HCT116 (cell line): ENCODE data around the gene KLRD1. TPM values are rescaled to one million over a fixed set of nuclear protein-coding genes. Genes with fewer than 3 reads are reported as not detected.

Experiments used
- ATAC-seq: fragments of 200-7000 bp; cut with Tn5 transposase; 2 replicates; pipeline ENCODE4 v1.9.1; 2020; ENCODE audit warnings: mild to moderate bottlenecking, moderate library complexity
- BruUV-seq: library from RNA; stranded (reverse); fragments of 400-500 nt; replicated peaks from 2 replicates; lab custom pipeline; 2021; lab: Mats Ljungman, UMichigan
- CTCF ChIA-PET: fragments of 300-600 bp; sonication (Branson Sonifier 250); formaldehyde crosslinking; loops from one replicate; lab custom pipeline; 2021; ENCODE audit warnings: antibody characterized with exemption; lab: Charles Lee
- POLR2A ChIA-PET: fragments of 300-600, 350-600 bp; sonication (Branson Sonifier 250); formaldehyde crosslinking; loops from one replicate; lab custom pipeline; 2021; ENCODE audit warnings: antibody characterized with exemption; lab: Charles Lee
- RAD21 ChIA-PET, 2 experiments: fragments of 300-600 bp; sonication (Branson Sonifier 250); formaldehyde crosslinking; loops; one replicate each; lab custom pipeline; 2023; ENCODE audit warnings: low total read pairs in 2 of 2; ENCODE audit not compliant: uncharacterized antibody in 2 of 2, unreplicated experiment in 2 of 2, low non-redundant PET in 1 of 2; lab: Charles Lee
- DNase-seq: peaks from one replicate; pipeline ENCODE4 v3.0.0-alpha.2; 2010; ENCODE audit warnings: low read depth, low spot score
- H2AFZ ChIP-seq: fragments of 200-600 bp; shearing (Covaris generic), sonication (generic); 2 replicates; pipeline ENCODE4 v1.6.1; 2017; ENCODE audit warnings: low read depth, mixed run types, mixed read lengths, antibody characterized with exemption, low read length; ENCODE audit not compliant: poor library complexity, severe bottlenecking
- H3K27ac ChIP-seq: 2 replicates; pipeline ENCODE4 v1.5.1; 2012; ENCODE audit warnings: low read depth, low read length
- H3K27me3 ChIP-seq: fragments of 200-600 bp; sonication (generic); 2 replicates; pipeline ENCODE4 v1.6.1; 2016; ENCODE audit warnings: mixed run types, low read length, mixed read lengths; ENCODE audit not compliant: insufficient read depth
- H3K36me3 ChIP-seq, 2 experiments: fragments of 200-500 bp in 1 of 2; fragments of 200-600 bp in 1 of 2; sonication (Bioruptor generic) in 1 of 2; sonication (generic) in 1 of 2; 2 replicates each; pipeline versions ENCODE4 v1.5.1 to v1.6.1; 2014 to 2016; ENCODE audit warnings: low read length in 2 of 2, inconsistent platforms in 1 of 2, mixed read lengths in 1 of 2, mixed run types in 1 of 2; ENCODE audit not compliant: insufficient read depth in 2 of 2, control insufficient read depth in 1 of 2
- H3K4me1 ChIP-seq, 2 experiments: fragments of 200-600 bp in 1 of 2; sonication (generic) in 1 of 2; 2 replicates each; pipeline versions ENCODE4 v1.5.1 to v1.6.1; 2012 to 2017; ENCODE audit warnings: low read length in 2 of 2, inconsistent platforms in 1 of 2, mild to moderate bottlenecking in 1 of 2, mixed read lengths in 1 of 2, mixed run types in 1 of 2, moderate library complexity in 1 of 2; ENCODE audit not compliant: insufficient read depth in 2 of 2, control insufficient read depth in 1 of 2
- H3K4me2 ChIP-seq: fragments of 200-600 bp; sonication (generic); 2 replicates; pipeline ENCODE4 v1.6.1; 2017; ENCODE audit warnings: mixed run types, low read length, mixed read lengths
- H3K4me3 ChIP-seq, 2 experiments: fragments of 200-600 bp in 1 of 2; sonication (generic) in 1 of 2; replicated peaks in 1 of 2; 2 replicates each; pipeline ENCODE4 v1.5.1; 2011 to 2016; ENCODE audit warnings: low read length in 2 of 2, control low read depth in 1 of 2, low read depth in 1 of 2, mild to moderate bottlenecking in 1 of 2, mixed read lengths in 1 of 2, mixed run types in 1 of 2
- H3K79me2 ChIP-seq: fragments of 200-600 bp; sonication (generic); 2 replicates; pipeline ENCODE4 v1.6.1; 2017; ENCODE audit warnings: mild to moderate bottlenecking, mixed run types, low read length, moderate library complexity, mixed read lengths; ENCODE audit not compliant: insufficient read depth
- H3K9ac ChIP-seq: fragments of 200-600 bp; sonication (generic); 2 replicates; pipeline ENCODE4 v1.6.1; 2016; ENCODE audit warnings: low read length, mixed read lengths
- H3K9me2 ChIP-seq: fragments of 200-600 bp; sonication (generic), shearing (Covaris generic); 2 replicates; pipeline ENCODE4 v1.6.1; 2017; ENCODE audit warnings: mixed run types, mild to moderate bottlenecking, moderate library complexity; ENCODE audit not compliant: insufficient read depth
- H3K9me3 ChIP-seq, 2 experiments: fragments of 200-500 bp in 1 of 2; fragments of 200-600 bp in 1 of 2; sonication (Bioruptor generic) in 1 of 2; sonication (generic) in 1 of 2; 2 replicates each; pipeline ENCODE4 v1.6.1; 2014 to 2017; ENCODE audit warnings: low read length in 2 of 2, mixed read lengths in 2 of 2, inconsistent platforms in 1 of 2, low read depth in 1 of 2, mild to moderate bottlenecking in 1 of 2, mixed run types in 1 of 2, moderate library complexity in 1 of 2; ENCODE audit not compliant: control insufficient read depth in 1 of 2, insufficient read depth in 1 of 2
- H4K20me1 ChIP-seq: fragments of 200-600 bp; sonication (generic), shearing (Covaris generic); 2 replicates; pipeline ENCODE4 v1.6.1; 2017; ENCODE audit warnings: mixed run types, mild to moderate bottlenecking, moderate library complexity; ENCODE audit not compliant: insufficient read depth
- ATF3 ChIP-seq: IDR thresholded peaks from 2 replicates; pipeline ENCODE4 v1.6.1; 2012
- CBX3 ChIP-seq: IDR thresholded peaks from 2 replicates; pipeline ENCODE4 v1.6.1; 2012; ENCODE audit warnings: low read depth
- CEBPB ChIP-seq: IDR thresholded peaks from 2 replicates; pipeline ENCODE4 v1.6.1; 2012; ENCODE audit warnings: low read depth
- EZH2phosphoT487 ChIP-seq: fragments of 200-600 bp; IDR thresholded peaks from 2 replicates; pipeline ENCODE4 v1.6.1; 2018; ENCODE audit warnings: antibody characterized with exemption, borderline replicate concordance
- FOSL1 ChIP-seq: IDR thresholded peaks from 2 replicates; pipeline ENCODE4 v1.6.1; 2012; ENCODE audit warnings: low read depth
- JUND ChIP-seq: IDR thresholded peaks from 2 replicates; pipeline ENCODE4 v1.6.1; 2012
- POLR2A ChIP-seq: IDR thresholded peaks from 2 replicates; pipeline ENCODE4 v1.7.0; 2011; ENCODE audit warnings: borderline replicate concordance; ENCODE audit not compliant: insufficient read depth, insufficient read length; ENCODE audit errors: extremely low read depth
- RAD21 ChIP-seq: IDR thresholded peaks from 2 replicates; pipeline ENCODE4 v1.6.1; 2012; ENCODE audit warnings: low read depth, mild to moderate bottlenecking
- REST ChIP-seq: IDR thresholded peaks from 2 replicates; pipeline ENCODE4 v1.6.1; 2012; ENCODE audit warnings: low read depth
- SIN3A ChIP-seq: IDR thresholded peaks from 2 replicates; pipeline ENCODE4 v1.6.1; 2012; ENCODE audit warnings: low read depth
- TCF7L2 ChIP-seq: IDR thresholded peaks from 2 replicates; pipeline ENCODE4 v1.7.0; 2011; ENCODE audit warnings: borderline replicate concordance, inconsistent platforms; ENCODE audit not compliant: insufficient read depth, insufficient read length; ENCODE audit errors: extremely low read depth
- ZBTB33 ChIP-seq: IDR thresholded peaks from 2 replicates; pipeline ENCODE4 v1.6.1; 2011; ENCODE audit warnings: mild to moderate bottlenecking, low read length, moderate library complexity; ENCODE audit not compliant: insufficient replicate concordance; ENCODE audit errors: extremely low read depth
- ZFX ChIP-seq: fragments of 450-650 bp; IDR thresholded peaks from 2 replicates; pipeline ENCODE4 v1.6.1; 2017
- ZNF274 ChIP-seq: fragments of 200-500 bp; sonication (Bioruptor generic); IDR thresholded peaks from 2 replicates; pipeline ENCODE4 v1.6.1; 2014; ENCODE audit warnings: mild to moderate bottlenecking, low read depth, low read length, inconsistent platforms
- intact Hi-C: fragments of 100-400 bp; cut with micrococcal nuclease; formaldehyde crosslinking; loops from 2 replicates; pipeline ENCODE4 v1.10.0; 2022
- total RNA-seq: library from RNA; stranded (reverse); gene quantifications from one replicate; pipeline ENCODE4 v1.2.1, GENCODE V29; 2021; ENCODE audit not compliant: unreplicated experiment

KLRD1 gene
- total RNA-seq, 1 experiment from 2014 or later: 0.27 TPM

- no peak for TF ChIP-seq REST
- no peak for TF ChIP-seq JUND
- TF ChIP-seq RAD21: no peak
- no peak for TF ChIP-seq POLR2A
- TF ChIP-seq FOSL1: no peak
- TF ChIP-seq CBX3: no peak
- no peak for TF ChIP-seq ZFX
- TF ChIP-seq TCF7L2: no peak
- no peak for TF ChIP-seq CEBPB
Measured at GRCh38 chr12:10293151-10293550, 14.5 kb upstream of the KLRD1 start (continued).

GRCh38 chr12:10293570-10294227 is 14.0 kb upstream of the KLRD1 start:
- Histone ChIP-seq H3K9ac (no peak overlapping the region), H3K4me2 (no peak overlapping the region), H3K4me3 (no peak overlapping the region), H4K20me1 (no peaks in the 10 kb centered on the region), H3K79me2 (no peaks in the 10 kb centered on the region), H2AFZ (no peak overlapping the region), H3K9me2 (no peaks in the 10 kb centered on the region), H3K36me3 (no peaks in the 10 kb centered on the region), H3K4me1 (no peaks in the 10 kb centered on the region), H3K27ac (no peak overlapping the region), H3K27me3 (no peaks in the 10 kb centered on the region), H3K9me3 (no peaks in the 10 kb centered on the region)
- DNase-seq (no peak), ATAC-seq (no peak)
- TF ChIP-seq CEBPB (no peak), EZH2phosphoT487 (no peak), ZBTB33 (no peak), ZNF274 (no peak), SIN3A (no peak), ATF3 (no peak)
- intact Hi-C loops: no loop called here
- CTCF ChIA-PET: no interaction called here
- BruUV-seq: no TSS peak
- RAD21 ChIA-PET: no interaction called here
- POLR2A ChIA-PET: no interaction called here
